IMR-90 (cell line): ENCODE results near the gene FAM168A. TPM values are rescaled to one million over a fixed set of nuclear protein-coding genes. Genes with fewer than 3 reads are reported as not detected.
A peak's percentile ranks its signal among the peaks of the same experiment; 100 is the strongest.

Experiments
- ATAC-seq: fragments of 200-7000 bp; cut with Tn5 transposase; 2 replicates; pipeline ENCODE4 v1.9.1; 2020; ENCODE audit warnings: low read depth, mild to moderate bottlenecking, moderate library complexity
- BruUV-seq: library from RNA; stranded (reverse); fragments of 400-500 nt; replicated peaks from 2 replicates; lab custom pipeline; 2021; lab: Mats Ljungman, UMichigan
- CTCF ChIA-PET: fragments of 300-600 bp; formaldehyde crosslinking; extraction: SDS; loops from one replicate; lab custom pipeline; 2021; ENCODE audit warnings: antibody characterized with exemption; lab: Yijun Ruan, JAX
- POLR2A ChIA-PET: fragments of 300-600 bp; sonication (Branson Sonifier 250); formaldehyde crosslinking; loops from one replicate; lab custom pipeline; 2022; ENCODE audit warnings: antibody characterized with exemption; ENCODE audit not compliant: unreplicated experiment; lab: Charles Lee
- DNase-seq: peaks from one replicate; pipeline ENCODE4 v3.0.0; 2013
- H2AFZ ChIP-seq: replicated peaks from 2 replicates; pipeline ENCODE3; 2013; ENCODE audit warnings: low read length, mild to moderate bottlenecking; ENCODE audit not compliant: poor library complexity
- H2AK5ac ChIP-seq: 2 replicates; pipeline ENCODE4 v1.6.1; 2013; ENCODE audit warnings: low read depth, low read length, inconsistent platforms
- H2AK9ac ChIP-seq: replicated peaks from 2 replicates; pipeline ENCODE3; 2013; ENCODE audit warnings: mild to moderate bottlenecking, low read depth, low read length, moderate library complexity; ENCODE audit not compliant: poor library complexity
- H2BK120ac ChIP-seq: 2 replicates; pipeline ENCODE4 v1.6.1; 2013; ENCODE audit warnings: low read depth, low read length, inconsistent platforms
- H2BK15ac ChIP-seq: 3 replicates; pipeline ENCODE4 v1.6.1; 2013; ENCODE audit warnings: low read depth, low read length, inconsistent platforms
- H2BK20ac ChIP-seq: 2 replicates; pipeline ENCODE4 v1.6.1; 2013; ENCODE audit warnings: low read depth, mild to moderate bottlenecking, inconsistent platforms, low read length, moderate library complexity
- H2BK5ac ChIP-seq: 2 replicates; pipeline ENCODE4 v1.6.1; 2013; ENCODE audit warnings: mild to moderate bottlenecking, low read depth, low read length, inconsistent platforms; ENCODE audit not compliant: poor library complexity, severe bottlenecking
- H3K14ac ChIP-seq: replicated peaks from 2 replicates; pipeline ENCODE4 v1.6.1; 2013; ENCODE audit warnings: low read depth, low read length, inconsistent platforms
- H3K18ac ChIP-seq: 2 replicates; pipeline ENCODE4 v1.6.1; 2013; ENCODE audit warnings: low read depth, low read length, control low read depth
- H3K23ac ChIP-seq: 2 replicates; pipeline ENCODE4 v1.6.1; 2013; ENCODE audit warnings: low read depth, low read length, inconsistent platforms
- H3K27ac ChIP-seq: 2 replicates; pipeline ENCODE4 v1.5.1; 2013; ENCODE audit warnings: mild to moderate bottlenecking, control low read depth, low read length; ENCODE audit not compliant: insufficient read depth
- H3K27me3 ChIP-seq: 2 replicates; pipeline ENCODE4 v1.6.1; 2013; ENCODE audit warnings: low read length; ENCODE audit not compliant: control insufficient read depth, insufficient read depth
- H3K36me3 ChIP-seq: 2 replicates; pipeline ENCODE4 v1.6.1; 2013; ENCODE audit warnings: low read length, mixed read lengths; ENCODE audit not compliant: control insufficient read depth, insufficient read depth
- H3K4ac ChIP-seq: 2 replicates; pipeline ENCODE4 v1.6.1; 2013; ENCODE audit warnings: low read depth, low read length, inconsistent platforms
- H3K4me1 ChIP-seq: 2 replicates; pipeline ENCODE4 v1.6.1; 2013; ENCODE audit warnings: low read length, mixed read lengths; ENCODE audit not compliant: control insufficient read depth, insufficient read depth
- H3K4me2 ChIP-seq: 2 replicates; pipeline ENCODE4 v1.6.1; 2013; ENCODE audit warnings: low read depth, mild to moderate bottlenecking, control low read depth, low read length, moderate library complexity
- H3K4me3 ChIP-seq: 2 replicates; pipeline ENCODE4 v1.5.1; 2013; ENCODE audit warnings: low read depth, mild to moderate bottlenecking, control low read depth, low read length, moderate library complexity; ENCODE audit not compliant: insufficient read depth
- H3K56ac ChIP-seq: 2 replicates; pipeline ENCODE4 v1.6.1; 2013; ENCODE audit warnings: low read length, inconsistent platforms; ENCODE audit not compliant: insufficient read depth; ENCODE audit errors: extremely low read depth
- H3K79me1 ChIP-seq, 2 experiments: 2 replicates each; pipeline ENCODE4 v1.6.1; 2013; ENCODE audit warnings: low read length in 2 of 2, inconsistent platforms in 1 of 2, low read depth in 1 of 2
- H3K9ac ChIP-seq: 2 replicates; pipeline ENCODE4 v1.6.1; 2013; ENCODE audit warnings: low read depth, low read length, control low read depth
- H3K9me1 ChIP-seq: 2 replicates; pipeline ENCODE4 v1.6.1; 2013; ENCODE audit warnings: low read length, inconsistent platforms; ENCODE audit not compliant: insufficient read depth
- H3K9me3 ChIP-seq: 2 replicates; pipeline ENCODE4 v1.6.1; 2013; ENCODE audit warnings: low read length; ENCODE audit not compliant: control insufficient read depth, insufficient read depth
- H4K20me1 ChIP-seq: 2 replicates; pipeline ENCODE4 v1.6.1; 2013; ENCODE audit warnings: low read length, inconsistent platforms; ENCODE audit not compliant: insufficient read depth
- H4K5ac ChIP-seq: 2 replicates; pipeline ENCODE4 v1.6.1; 2013; ENCODE audit warnings: mild to moderate bottlenecking, low read depth, low read length, control low read depth
- H4K8ac ChIP-seq, 2 experiments: 2 replicates each; pipeline ENCODE4 v1.6.1; 2013; ENCODE audit warnings: low read depth in 2 of 2, low read length in 2 of 2, control low read depth in 1 of 2, inconsistent platforms in 1 of 2
- H4K91ac ChIP-seq: 2 replicates; pipeline ENCODE4 v1.6.1; 2013; ENCODE audit warnings: low read depth, low read length, inconsistent platforms; ENCODE audit not compliant: insufficient read depth
- BHLHE40 ChIP-seq: fragments of 150-350 bp; IDR thresholded peaks from 2 replicates; pipeline ENCODE4 v1.6.1; 2016; ENCODE audit warnings: mild to moderate bottlenecking, low read depth, low read length
- CEBPB ChIP-seq: IDR thresholded peaks from 2 replicates; pipeline ENCODE4 v1.6.1; 2012; ENCODE audit warnings: low read depth, low read length, improper control_type of control experiment
- CHD1 ChIP-seq: IDR thresholded peaks from 2 replicates; pipeline ENCODE4 v1.6.1; 2012; ENCODE audit warnings: low read depth, low read length, improper control_type of control experiment
- CTCF ChIP-seq: conservative IDR thresholded peaks from 2 replicates; pipeline ENCODE4 v1.5.1; 2012; ENCODE audit warnings: mild to moderate bottlenecking, low read depth, low read length, improper control_type of control experiment
- MAFK ChIP-seq: IDR thresholded peaks from 2 replicates; pipeline ENCODE4 v1.6.1; 2012; ENCODE audit warnings: low read depth, low read length, improper control_type of control experiment
- MXI1 ChIP-seq: IDR thresholded peaks from 2 replicates; pipeline ENCODE4 v1.6.1; 2012; ENCODE audit warnings: low read depth, mild to moderate bottlenecking, low read length, moderate library complexity, borderline replicate concordance
- NFE2L2 ChIP-seq: fragments of 150-350 bp; IDR thresholded peaks from 2 replicates; pipeline ENCODE4 v1.6.1; 2016; ENCODE audit warnings: low read depth, mild to moderate bottlenecking, low read length
- RAD21 ChIP-seq: IDR thresholded peaks from 2 replicates; pipeline ENCODE4 v1.6.1; 2012; ENCODE audit warnings: low read length, improper control_type of control experiment
- RCOR1 ChIP-seq: IDR thresholded peaks from 2 replicates; pipeline ENCODE4 v1.6.1; 2012; ENCODE audit warnings: mild to moderate bottlenecking, low read length, improper control_type of control experiment; ENCODE audit not compliant: insufficient replicate concordance
- RFX5 ChIP-seq: IDR thresholded peaks from 2 replicates; pipeline ENCODE4 v1.8.0; 2012; ENCODE audit warnings: low read depth, mild to moderate bottlenecking, low read length, moderate library complexity
- USF2 ChIP-seq: fragments of 150-350 bp; IDR thresholded peaks from 2 replicates; pipeline ENCODE4 v1.6.1; 2017; ENCODE audit warnings: mild to moderate bottlenecking, antibody characterized with exemption, low read length, low read depth
- WGBS, 2 experiments: methylation state at CpG; one replicate each; pipeline versions ENCODE4 v1.1.5 to v1.1.7; 2013; ENCODE audit warnings: missing lambda C conversion rate in 2 of 2; ENCODE audit not compliant: insufficient read length in 1 of 2; ENCODE audit errors: extremely low coverage in 2 of 2; 5-methylcytosine and 5-hydroxymethylcytosine counted together
- dilution Hi-C: fragments of 300-500 bp; cut with HindIII; formaldehyde crosslinking; loops from one replicate; pipeline ENCODE4 v1.14.3; 2018; ENCODE audit warnings: low sequenced_read_pairs; ENCODE audit not compliant: unreplicated experiment
- in situ Hi-C: fragments of 300-500 bp; cut with MboI; formaldehyde crosslinking; loops from 3 replicates; pipeline ENCODE4 v1.14.3; 2019; ENCODE audit warnings: low sequenced_read_pairs, inconsistent platforms, mixed read lengths
- intact Hi-C: fragments of 100-400 bp; cut with micrococcal nuclease; formaldehyde crosslinking; loops from 2 replicates; pipeline ENCODE4 v1.10.0; 2022
- polyA plus RNA-seq, 3 experiments: library from polyadenylated mRNA; depleted of rRNA; stranded (reverse); fragments of >200 nt; gene quantifications; 2 replicates each; pipeline ENCODE4 v1.2.3, GENCODE V29; 2012; ENCODE audit warnings: low replicate concordance in 1 of 3
- total RNA-seq: library from RNA; depleted of rRNA; stranded (reverse); fragments of >200 nt; gene quantifications from 2 replicates; pipeline ENCODE4 v1.2.3, GENCODE V29; 2012
- TF ChIP-seq, protein P1 (sequence below): fragments of 150-350 bp; IDR thresholded peaks from 2 replicates; pipeline ENCODE4 v1.6.1; 2016; ENCODE audit warnings: low read depth, mild to moderate bottlenecking, low read length, moderate library complexity, borderline replicate concordance

Gene FAM168A
- total and polyA plus RNA-seq, 2 of the 4 experiments (the other 2 are of a cell fraction): 13.1 to 22.8 TPM

DNA sequence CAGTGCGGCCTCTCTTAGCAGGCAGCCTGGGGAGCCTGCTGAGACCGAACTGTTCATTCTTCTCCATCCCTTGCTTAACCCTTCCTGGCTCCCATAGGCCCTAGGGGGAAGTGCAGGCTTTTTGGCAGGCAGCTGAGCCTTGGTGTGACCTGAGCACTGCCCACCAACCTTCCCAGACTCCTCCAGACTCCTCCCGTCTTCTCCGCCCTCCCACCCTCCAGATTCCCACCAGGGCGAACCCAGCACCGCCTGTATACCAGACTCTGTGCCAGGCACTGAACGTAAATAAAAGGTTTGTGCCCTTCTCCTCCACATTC, 213.8 kb downstream of the FAM168A start:
- Histone ChIP-seq H3K18ac (no peak overlapping the region), H3K4me3 (no peak overlapping the region), H3K23ac (no peak overlapping the region), H4K20me1 (peaks cover 48% of the 10 kb centered on the region), H3K4me2 (no peak overlapping the region), H2AK5ac (no peak overlapping the region), H4K91ac (no peak overlapping the region), H3K4ac (no peak overlapping the region), H2BK20ac (no peak overlapping the region), H2BK5ac (no peak overlapping the region), H4K8ac (no peak overlapping the region), H4K5ac (no peak overlapping the region), H2BK15ac (no peak overlapping the region), H3K27ac (no peak overlapping the region), H3K56ac (no peak overlapping the region), H2AK9ac (peak overlapping the region; percentile 79), H3K14ac (no peak overlapping the region), H3K27me3 (no peaks in the 10 kb centered on the region), H2BK120ac (no peak overlapping the region), H3K9me1 (peaks cover 24% of the 10 kb centered on the region; the same call in 1 of the 2 replicates), H2AFZ (no peak overlapping the region), H3K9ac (no peak overlapping the region), H3K79me1 (peaks cover 40 to 77% of the 10 kb centered on the region in 2 experiments), H3K9me3 (no peaks in the 10 kb centered on the region), H3K4me1 (peaks cover 33% of the 10 kb centered on the region), H3K36me3 (no peaks in the 10 kb centered on the region)
- intact Hi-C loops (no loop called here), in situ Hi-C loops (no loop called here), dilution Hi-C loops (no loop called here)
- WGBS, 2 experiments: no CpG with 5 or more reads among the region's 7 CpGs
- ChIA-PET CTCF (interaction anchor here (1.4 kb wide), 1 partner anchor 33 kb away, joined by 7 read pairs; no protein-coding TSS in a partner anchor), POLR2A (no interaction called here)
- no peak for DNase-seq
- BruUV-seq: no TSS peak
- no peak for ATAC-seq
- TF ChIP-seq CEBPB (no peak), BHLHE40 (no peak), MXI1 (no peak), MAFK (no peak), RFX5 (no peak), USF2 (no peak), RAD21 (no peak), RCOR1 (no peak), CTCF (no peak), NFE2L2 (no peak), CHD1 (no peak)
- TF ChIP-seq, protein P1, sequence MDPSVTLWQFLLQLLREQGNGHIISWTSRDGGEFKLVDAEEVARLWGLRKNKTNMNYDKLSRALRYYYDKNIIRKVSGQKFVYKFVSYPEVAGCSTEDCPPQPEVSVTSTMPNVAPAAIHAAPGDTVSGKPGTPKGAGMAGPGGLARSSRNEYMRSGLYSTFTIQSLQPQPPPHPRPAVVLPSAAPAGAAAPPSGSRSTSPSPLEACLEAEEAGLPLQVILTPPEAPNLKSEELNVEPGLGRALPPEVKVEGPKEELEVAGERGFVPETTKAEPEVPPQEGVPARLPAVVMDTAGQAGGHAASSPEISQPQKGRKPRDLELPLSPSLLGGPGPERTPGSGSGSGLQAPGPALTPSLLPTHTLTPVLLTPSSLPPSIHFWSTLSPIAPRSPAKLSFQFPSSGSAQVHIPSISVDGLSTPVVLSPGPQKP: no peak
